ENCODE measurements around the gene SAMHD1. TPM values are rescaled to one million over a fixed set of nuclear protein-coding genes. Genes with fewer than 3 reads are reported as not detected.

SAMHD1 gene
- total and polyA plus RNA-seq, 4 donors, result 14.7 to 51.2 (median 27.7) TPM

GRCh38 chr20:36886859-36887751, 64.4 kb downstream of the SAMHD1 start:
- H3K27ac ChIP-seq (ENCODE audit: low read depth in 1 of 2, low read length in 2 of 2), result no peak overlapping the region
- H3K36me3 ChIP-seq (ENCODE audit: control insufficient read depth in 4 of 4, insufficient read depth in 3 of 4, low read depth in 1 of 4, low read length in 3 of 4), result peaks cover 3 to 10% (median 5%) of the 10 kb centered on the region in 4 donors
- no peak overlapping the region for H3K4me3 ChIP-seq (ENCODE audit: low read depth in 1 of 3, low read length in 3 of 3)
- no peak for TF ChIP-seq FOXA1 (IDR thresholded peaks at IDR 0.05)
- TF ChIP-seq RAD21 (IDR thresholded peaks at IDR 0.05), result peak; percentile 92 to 95
- TF ChIP-seq, protein P1, sequence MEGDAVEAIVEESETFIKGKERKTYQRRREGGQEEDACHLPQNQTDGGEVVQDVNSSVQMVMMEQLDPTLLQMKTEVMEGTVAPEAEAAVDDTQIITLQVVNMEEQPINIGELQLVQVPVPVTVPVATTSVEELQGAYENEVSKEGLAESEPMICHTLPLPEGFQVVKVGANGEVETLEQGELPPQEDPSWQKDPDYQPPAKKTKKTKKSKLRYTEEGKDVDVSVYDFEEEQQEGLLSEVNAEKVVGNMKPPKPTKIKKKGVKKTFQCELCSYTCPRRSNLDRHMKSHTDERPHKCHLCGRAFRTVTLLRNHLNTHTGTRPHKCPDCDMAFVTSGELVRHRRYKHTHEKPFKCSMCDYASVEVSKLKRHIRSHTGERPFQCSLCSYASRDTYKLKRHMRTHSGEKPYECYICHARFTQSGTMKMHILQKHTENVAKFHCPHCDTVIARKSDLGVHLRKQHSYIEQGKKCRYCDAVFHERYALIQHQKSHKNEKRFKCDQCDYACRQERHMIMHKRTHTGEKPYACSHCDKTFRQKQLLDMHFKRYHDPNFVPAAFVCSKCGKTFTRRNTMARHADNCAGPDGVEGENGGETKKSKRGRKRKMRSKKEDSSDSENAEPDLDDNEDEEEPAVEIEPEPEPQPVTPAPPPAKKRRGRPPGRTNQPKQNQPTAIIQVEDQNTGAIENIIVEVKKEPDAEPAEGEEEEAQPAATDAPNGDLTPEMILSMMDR (IDR thresholded peaks at IDR 0.05; ENCODE audit: low read depth, low read length, missing input control), result peak; percentile 94
- TF ChIP-seq HNF4G (IDR thresholded peaks at IDR 0.05), result no peak
- TF ChIP-seq, protein P2, sequence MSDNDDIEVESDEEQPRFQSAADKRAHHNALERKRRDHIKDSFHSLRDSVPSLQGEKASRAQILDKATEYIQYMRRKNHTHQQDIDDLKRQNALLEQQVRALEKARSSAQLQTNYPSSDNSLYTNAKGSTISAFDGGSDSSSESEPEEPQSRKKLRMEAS (IDR thresholded peaks at IDR 0.05), result no peak
- peak; percentile 87 for DNase-seq (ENCODE audit: low spot score)
- peaks cover 0 to 5% (median 3%) of the 10 kb centered on the region in 4 donors for H3K4me1 ChIP-seq (ENCODE audit: control insufficient read depth in 4 of 4, insufficient read depth in 4 of 4, low read length in 3 of 4)
- H3K27me3 ChIP-seq (ENCODE audit: control insufficient read depth in 4 of 4, insufficient read depth in 4 of 4, low read length in 3 of 4), result no peaks in the 10 kb centered on the region
- H3K9me3 ChIP-seq (ENCODE audit: control insufficient read depth in 4 of 4, low read length in 3 of 4), result no peaks in the 10 kb centered on the region
- 25% methylated on average over 24 of the region's 24 CpGs for WGBS
- no peak overlapping the region for H3K9ac ChIP-seq (ENCODE audit: low read depth in 1 of 2, low read length in 2 of 2)

- Histone ChIP-seq H3K27ac (ENCODE audit: low read depth in 1 of 2, low read length in 2 of 2) (no peak overlapping the region), H3K27me3 (ENCODE audit: control insufficient read depth in 4 of 4, insufficient read depth in 4 of 4, low read length in 3 of 4) (no peaks in the 10 kb centered on the region), H3K4me3 (ENCODE audit: low read depth in 1 of 3, low read length in 3 of 3) (no peak overlapping the region), H3K36me3 (ENCODE audit: control insufficient read depth in 4 of 4, insufficient read depth in 3 of 4, low read depth in 1 of 4, low read length in 3 of 4) (peaks cover 0 to 3% (median 3%) of the 10 kb centered on the region in 4 donors), H3K9ac (ENCODE audit: low read depth in 1 of 2, low read length in 2 of 2) (no peak overlapping the region), H3K4me1 (ENCODE audit: control insufficient read depth in 4 of 4, insufficient read depth in 4 of 4, low read length in 3 of 4) (peaks cover 0 to 7% (median 3%) of the 10 kb centered on the region in 4 donors), H3K9me3 (ENCODE audit: control insufficient read depth in 4 of 4, low read length in 3 of 4) (no peaks in the 10 kb centered on the region)
- WGBS, result 61% methylated on average over 8 of the region's 8 CpGs
- TF ChIP-seq SP1 (IDR thresholded peaks at IDR 0.05), result no peak
- TF ChIP-seq, protein P3, sequence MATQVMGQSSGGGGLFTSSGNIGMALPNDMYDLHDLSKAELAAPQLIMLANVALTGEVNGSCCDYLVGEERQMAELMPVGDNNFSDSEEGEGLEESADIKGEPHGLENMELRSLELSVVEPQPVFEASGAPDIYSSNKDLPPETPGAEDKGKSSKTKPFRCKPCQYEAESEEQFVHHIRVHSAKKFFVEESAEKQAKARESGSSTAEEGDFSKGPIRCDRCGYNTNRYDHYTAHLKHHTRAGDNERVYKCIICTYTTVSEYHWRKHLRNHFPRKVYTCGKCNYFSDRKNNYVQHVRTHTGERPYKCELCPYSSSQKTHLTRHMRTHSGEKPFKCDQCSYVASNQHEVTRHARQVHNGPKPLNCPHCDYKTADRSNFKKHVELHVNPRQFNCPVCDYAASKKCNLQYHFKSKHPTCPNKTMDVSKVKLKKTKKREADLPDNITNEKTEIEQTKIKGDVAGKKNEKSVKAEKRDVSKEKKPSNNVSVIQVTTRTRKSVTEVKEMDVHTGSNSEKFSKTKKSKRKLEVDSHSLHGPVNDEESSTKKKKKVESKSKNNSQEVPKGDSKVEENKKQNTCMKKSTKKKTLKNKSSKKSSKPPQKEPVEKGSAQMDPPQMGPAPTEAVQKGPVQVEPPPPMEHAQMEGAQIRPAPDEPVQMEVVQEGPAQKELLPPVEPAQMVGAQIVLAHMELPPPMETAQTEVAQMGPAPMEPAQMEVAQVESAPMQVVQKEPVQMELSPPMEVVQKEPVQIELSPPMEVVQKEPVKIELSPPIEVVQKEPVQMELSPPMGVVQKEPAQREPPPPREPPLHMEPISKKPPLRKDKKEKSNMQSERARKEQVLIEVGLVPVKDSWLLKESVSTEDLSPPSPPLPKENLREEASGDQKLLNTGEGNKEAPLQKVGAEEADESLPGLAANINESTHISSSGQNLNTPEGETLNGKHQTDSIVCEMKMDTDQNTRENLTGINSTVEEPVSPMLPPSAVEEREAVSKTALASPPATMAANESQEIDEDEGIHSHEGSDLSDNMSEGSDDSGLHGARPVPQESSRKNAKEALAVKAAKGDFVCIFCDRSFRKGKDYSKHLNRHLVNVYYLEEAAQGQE (IDR thresholded peaks at IDR 0.05), result no peak
- TF ChIP-seq EGR1 (IDR thresholded peaks at IDR 0.05; ENCODE audit: low read depth in 2 of 2), result no peak
- TF ChIP-seq, protein P2 (IDR thresholded peaks at IDR 0.05), result no peak
- no peak for TF ChIP-seq FOXA2 (IDR thresholded peaks at IDR 0.05)
- TF ChIP-seq HNF4G (IDR thresholded peaks at IDR 0.05), result no peak
- no peak for TF ChIP-seq NR2F2 (IDR thresholded peaks at IDR 0.05)
- no peak for TF ChIP-seq TAF1 (conservative IDR thresholded peaks at IDR 0.05)
- TF ChIP-seq YY1 (IDR thresholded peaks at IDR 0.05), result no peak
- TF ChIP-seq JUND (IDR thresholded peaks at IDR 0.05), result no peak
- no peak for TF ChIP-seq FOXA1 (IDR thresholded peaks at IDR 0.05)
- no peak for TF ChIP-seq HNF4A (conservative IDR thresholded peaks at IDR 0.05)
- no peak for DNase-seq (ENCODE audit: low spot score)
Observed at GRCh38 chr20:36885356-36885755, 66.2 kb downstream of the SAMHD1 start.
